ENCODE measurements around the gene MIA. TPM values are rescaled to one million over a fixed set of nuclear protein-coding genes. Genes with fewer than 3 reads are reported as not detected.

Gene MIA
- total and polyA plus RNA-seq, 2 of the 8 experiments (the other 6 are each of a cell fraction or from before 2014, with no cell fraction given) = not detected

- H2BK20ac ChIP-seq (ENCODE audit: low read length) = no peak overlapping the region; the same call in 1 of the 2 replicates
- peak overlapping the region; percentile 66 to 94 for H3K4me2 ChIP-seq (ENCODE audit: insufficient read depth in 1 of 2, low read depth in 2 of 2, low read length in 2 of 2)
- no peak overlapping the region for H3K4ac ChIP-seq (replicated peaks; ENCODE audit: insufficient read length, low read depth, low read length)
- H3K79me2 ChIP-seq (ENCODE audit: control insufficient read depth in 1 of 2, insufficient read depth in 2 of 2, low read length in 2 of 2) = no peaks in the 10 kb centered on the region
- DNase-seq (ENCODE audit: low read depth in 1 of 2, low spot score in 2 of 2) (peak in 1 of 2 experiments; percentile 97), FAIRE-seq (peak; percentile 84)
- no peaks in the 10 kb centered on the region for H3K9me3 ChIP-seq (ENCODE audit: insufficient read depth in 2 of 2, low read depth in 1 of 2, low read length in 1 of 2)
- H2BK12ac ChIP-seq (ENCODE audit: low read depth, low read length) = peak overlapping the region; percentile 75; the same call in 1 of the 2 replicates
- 4% methylated on average over 7 of the region's 7 CpGs; no CpG with 5 or more reads in 1 of the 2 experiments for WGBS, 2 experiments (ENCODE audit: extremely low coverage in 1 of 2, insufficient coverage in 1 of 2, insufficient read length in 1 of 2, insufficient replicate concordance in 2 of 2, low coverage in 1 of 2, low lambda C conversion rate in 2 of 2, missing lambda C conversion rate in 1 of 2)
- peak overlapping the region; percentile 81; the same call in 1 of the 2 replicates for H3K27ac ChIP-seq (ENCODE audit: low read depth, low read length)
- no peak overlapping the region for H3K23ac ChIP-seq (ENCODE audit: insufficient read length)
- CTCF ChIA-PET (ENCODE audit: partially characterized antibody) = interaction anchor here (0.7 to 3.9 kb wide), 5 partner anchors 18 to 1418 kb away, joined by 3 to 29 read pairs (median 8); partner anchors contain the start of gene EGLN2
- peak overlapping the region; percentile 25 for H2BK120ac ChIP-seq (replicated peaks; ENCODE audit: low read depth, low read length)
- peak overlapping the region; percentile 48 for H4K5ac ChIP-seq (ENCODE audit: insufficient read length, low read depth, low read length)
- no peak overlapping the region; the same call in 1 of the 2 replicates for H2BK15ac ChIP-seq (ENCODE audit: low read length)
- peak overlapping the region; percentile 71; the same call in 1 of the 2 replicates for H3K18ac ChIP-seq (ENCODE audit: extremely low read depth, low read length)
- peak overlapping the region; percentile 71 for H2BK5ac ChIP-seq (ENCODE audit: low read depth, low read length)
- no peak overlapping the region for H3K56ac ChIP-seq (replicated peaks; ENCODE audit: insufficient read length, low read depth, low read length)
- no peak overlapping the region for H4K91ac ChIP-seq (replicated peaks; ENCODE audit: insufficient read length, low read length)
- H4K8ac ChIP-seq (ENCODE audit: extremely low read depth, insufficient read depth, low read length) = no peak overlapping the region
- no peaks in the 10 kb centered on the region for H3K79me1 ChIP-seq (ENCODE audit: low read depth, low read length)
- POLR2A ChIA-PET (ENCODE audit: partially characterized antibody) = interaction anchor here (0.7 to 17.9 kb wide), 13 partner anchors 8 to 170 kb away, joined by 3 to 399 read pairs (median 9); partner anchors contain the start of genes ACTMAP, EGLN2, NUMBL and SNRPA
- H3K27me3 ChIP-seq (replicated peaks in 1 of 4; ENCODE audit: control insufficient read depth in 3 of 4, extremely low read depth in 1 of 4, insufficient read depth in 3 of 4, low read length in 3 of 4) = no peaks in the 10 kb centered on the region
- no peaks in the 10 kb centered on the region for H3K36me3 ChIP-seq (ENCODE audit: control insufficient read depth in 2 of 4, insufficient read depth in 4 of 4, low read length in 3 of 4)
- peaks cover 8% of the 10 kb centered on the region; the same call in 1 of the 2 replicates for H3K23me2 ChIP-seq (ENCODE audit: low read depth, low read length)
- H4K20me1 ChIP-seq (replicated peaks in 1 of 2; ENCODE audit: control insufficient read depth in 1 of 2, insufficient read depth in 2 of 2, low read length in 2 of 2) = no peaks in the 10 kb centered on the region
- peak overlapping the region; percentile 62 to 88 (median 79) for H3K4me3 ChIP-seq (ENCODE audit: extremely low read depth in 1 of 4, insufficient read depth in 2 of 4, low read depth in 3 of 4, low read length in 4 of 4)
- peak overlapping the region in 2 of 4 experiments; percentile 3 to 56; a peak in 4 of 7 replicates for H3K9ac ChIP-seq (replicated peaks in 1 of 4; ENCODE audit: extremely low read depth in 1 of 4, low read depth in 3 of 4, low read length in 3 of 4)
- H3K14ac ChIP-seq (ENCODE audit: insufficient read length) = no peak overlapping the region
- H2AFZ ChIP-seq (ENCODE audit: low read length) = no peak overlapping the region
- peaks cover 0 to 14% (median 6%) of the 10 kb centered on the region in 4 experiments; a peak in 6 of 7 replicates for H3K4me1 ChIP-seq (replicated peaks in 1 of 4; ENCODE audit: control insufficient read depth in 3 of 4, insufficient read depth in 4 of 4, low read length in 3 of 4)
- no peak overlapping the region for H2AK5ac ChIP-seq (ENCODE audit: low read depth, low read length)
- TF ChIP-seq KDM1A (IDR thresholded peaks at IDR 0.05; ENCODE audit: borderline replicate concordance, low read length) = no peak
- TF ChIP-seq TAF1 (IDR thresholded peaks at IDR 0.05; ENCODE audit: low read depth, low read length) = no peak
- no peak for TF ChIP-seq BRCA1 (IDR thresholded peaks at IDR 0.05; ENCODE audit: low read depth, low read length)
- TF ChIP-seq SP1 (IDR thresholded peaks at IDR 0.05; ENCODE audit: low read depth, low read length) = peak; percentile 66; the same call in 1 of the 2 replicates
- no peak for TF ChIP-seq HDAC6 (IDR thresholded peaks at IDR 0.05; ENCODE audit: low read depth, low read length)
- TF ChIP-seq TCF12 (IDR thresholded peaks at IDR 0.05; ENCODE audit: low read depth, low read length) = no peak
- TF ChIP-seq RAD21 (IDR thresholded peaks at IDR 0.05 in 1 of 2, conservative IDR thresholded peaks at IDR 0.05 in 1 of 2; ENCODE audit: low read depth in 2 of 2, low read length in 2 of 2) = no peak
- TF ChIP-seq PHF8 (conservative IDR thresholded peaks at IDR 0.05; ENCODE audit: low read depth, low read length) = no peak
- no peak for TF ChIP-seq ZNF274 (IDR thresholded peaks at IDR 0.05; ENCODE audit: borderline replicate concordance, extremely low read depth, low read length)
- no peak for TF ChIP-seq POLR2A (IDR thresholded peaks at IDR 0.05; ENCODE audit: control extremely low read depth in 1 of 2, low read depth in 2 of 2, low read length in 2 of 2)
- 0 out of 2 replicates have a peak, but pooled peaks have one; percentile 14 for TF ChIP-seq CREB1 (IDR thresholded peaks at IDR 0.05)
- TF ChIP-seq EGR1 (IDR thresholded peaks at IDR 0.05; ENCODE audit: borderline replicate concordance, low read depth, low read length) = peak; percentile 60; the same call in 1 of the 2 replicates
Observed at GRCh38 chr19:40778706-40779284, 3.5 kb downstream of the MIA start.

Data from H1 (cell line).